ENCODE results near the gene OVOL1. TPM values are rescaled to one million over a fixed set of nuclear protein-coding genes. Genes with fewer than 3 reads are reported as not detected.

Gene OVOL1
- total and polyA plus RNA-seq, 4 donors: 0.09 TPM; not detected in 3

GRCh38 chr11:65797711-65798110, 10.8 kb downstream of the OVOL1 start:
- Histone ChIP-seq H3K36me3 (ENCODE audit: control insufficient read depth, insufficient read depth, low read length) (no peaks in the 10 kb centered on the region), H3K27ac (ENCODE audit: low read depth, low read length) (no peak overlapping the region), H3K4me1 (ENCODE audit: control insufficient read depth, insufficient read depth, low read length) (no peaks in the 10 kb centered on the region), H3K9me3 (ENCODE audit: control insufficient read depth, insufficient read depth, low read length) (no peaks in the 10 kb centered on the region), H3K4me3 (ENCODE audit: low read depth, low read length) (no peak overlapping the region), H3K27me3 (ENCODE audit: control insufficient read depth, insufficient read depth, low read length) (peaks cover 14% of the 10 kb centered on the region)
- DNase-seq (ENCODE audit: low read depth in 4 of 6, low spot score in 6 of 6): no peak
- 91% methylated on average over 13 of the region's 13 CpGs for WGBS (ENCODE audit: insufficient coverage)

GRCh38 chr11:65798882-65799281, 12.0 kb downstream of the OVOL1 start:
- H3K27me3 ChIP-seq (ENCODE audit: control insufficient read depth, insufficient read depth, low read length): peaks cover 19% of the 10 kb centered on the region
- H3K27ac ChIP-seq (ENCODE audit: low read depth, low read length): no peak overlapping the region
- H3K4me3 ChIP-seq (ENCODE audit: low read depth, low read length): no peak overlapping the region

GRCh38 chr11:65801153-65801987, 14.5 kb downstream of the OVOL1 start:
- WGBS (ENCODE audit: insufficient coverage): 64% methylated on average over 13 of the region's 18 CpGs
- no peak overlapping the region for H3K27ac ChIP-seq (ENCODE audit: low read depth, low read length)
- no peak for DNase-seq (ENCODE audit: low read depth in 4 of 6, low spot score in 6 of 6)
- H3K36me3 ChIP-seq (ENCODE audit: control insufficient read depth, insufficient read depth, low read length): no peaks in the 10 kb centered on the region
- no peaks in the 10 kb centered on the region for H3K9me3 ChIP-seq (ENCODE audit: control insufficient read depth, insufficient read depth, low read length)
- H3K4me3 ChIP-seq (ENCODE audit: low read depth, low read length): no peak overlapping the region
- H3K4me1 ChIP-seq (ENCODE audit: control insufficient read depth, insufficient read depth, low read length): no peaks in the 10 kb centered on the region
- peaks cover 19% of the 10 kb centered on the region for H3K27me3 ChIP-seq (ENCODE audit: control insufficient read depth, insufficient read depth, low read length)

More at GRCh38 chr11:65798882-65799281, 12.0 kb downstream of the OVOL1 start:
- H3K9me3 ChIP-seq (ENCODE audit: control insufficient read depth, insufficient read depth, low read length): no peaks in the 10 kb centered on the region
- no peak for DNase-seq (ENCODE audit: low read depth in 4 of 6, low spot score in 6 of 6)
- no peaks in the 10 kb centered on the region for H3K36me3 ChIP-seq (ENCODE audit: control insufficient read depth, insufficient read depth, low read length)
- no peaks in the 10 kb centered on the region for H3K4me1 ChIP-seq (ENCODE audit: control insufficient read depth, insufficient read depth, low read length)
- WGBS (ENCODE audit: insufficient coverage): 83% methylated on average over 7 of the region's 8 CpGs

- Histone ChIP-seq H3K27ac (ENCODE audit: low read depth, low read length) (no peak overlapping the region), H3K4me1 (ENCODE audit: control insufficient read depth, insufficient read depth, low read length) (no peaks in the 10 kb centered on the region), H3K36me3 (ENCODE audit: control insufficient read depth, insufficient read depth, low read length) (no peaks in the 10 kb centered on the region), H3K27me3 (ENCODE audit: control insufficient read depth, insufficient read depth, low read length) (peaks cover 18% of the 10 kb centered on the region), H3K9me3 (ENCODE audit: control insufficient read depth, insufficient read depth, low read length) (no peaks in the 10 kb centered on the region), H3K4me3 (ENCODE audit: low read depth, low read length) (no peak overlapping the region)
- 77% methylated on average over 7 of the region's 9 CpGs for WGBS (ENCODE audit: insufficient coverage)
- DNase-seq (ENCODE audit: low read depth in 4 of 6, low spot score in 6 of 6): no peak
Measured at GRCh38 chr11:65802841-65803240, 16.0 kb downstream of the OVOL1 start.

- no peaks in the 10 kb centered on the region for H3K4me1 ChIP-seq (ENCODE audit: control insufficient read depth, insufficient read depth, low read length)
- no peak overlapping the region for H3K4me3 ChIP-seq (ENCODE audit: low read depth, low read length)
- no peak for DNase-seq (ENCODE audit: low read depth in 4 of 6, low spot score in 6 of 6)
- 67% methylated on average over 13 of the region's 21 CpGs for WGBS (ENCODE audit: insufficient coverage)
- H3K9me3 ChIP-seq (ENCODE audit: control insufficient read depth, insufficient read depth, low read length): no peaks in the 10 kb centered on the region
- no peak overlapping the region for H3K27ac ChIP-seq (ENCODE audit: low read depth, low read length)
- no peaks in the 10 kb centered on the region for H3K36me3 ChIP-seq (ENCODE audit: control insufficient read depth, insufficient read depth, low read length)
- peaks cover 17% of the 10 kb centered on the region for H3K27me3 ChIP-seq (ENCODE audit: control insufficient read depth, insufficient read depth, low read length)
Measured at GRCh38 chr11:65803797-65804492, 17.1 kb downstream of the OVOL1 start.

GRCh38 chr11:65806979-65807378, 20.1 kb downstream of the OVOL1 start:
- Histone ChIP-seq H3K27ac (ENCODE audit: low read depth, low read length) (no peak overlapping the region), H3K36me3 (ENCODE audit: control insufficient read depth, insufficient read depth, low read length) (no peaks in the 10 kb centered on the region), H3K4me3 (ENCODE audit: low read depth, low read length) (no peak overlapping the region), H3K27me3 (ENCODE audit: control insufficient read depth, insufficient read depth, low read length) (peaks cover 13% of the 10 kb centered on the region), H3K9me3 (ENCODE audit: control insufficient read depth, insufficient read depth, low read length) (no peaks in the 10 kb centered on the region), H3K4me1 (ENCODE audit: control insufficient read depth, insufficient read depth, low read length) (peaks cover 5% of the 10 kb centered on the region)
- WGBS (ENCODE audit: insufficient coverage): 63% methylated on average over 5 of the region's 6 CpGs
- DNase-seq (ENCODE audit: low read depth in 4 of 6, low spot score in 6 of 6): no peak

- no peaks in the 10 kb centered on the region for H3K36me3 ChIP-seq (ENCODE audit: control insufficient read depth, insufficient read depth, low read length)
- H3K4me1 ChIP-seq (ENCODE audit: control insufficient read depth, insufficient read depth, low read length): peaks cover 6% of the 10 kb centered on the region
- no peak overlapping the region for H3K4me3 ChIP-seq (ENCODE audit: low read depth, low read length)
- no peak overlapping the region for H3K27ac ChIP-seq (ENCODE audit: low read depth, low read length)
- WGBS (ENCODE audit: insufficient coverage): 78% methylated on average over 19 of the region's 20 CpGs
- peaks cover under 1% of the 10 kb centered on the region for H3K27me3 ChIP-seq (ENCODE audit: control insufficient read depth, insufficient read depth, low read length)
- no peaks in the 10 kb centered on the region for H3K9me3 ChIP-seq (ENCODE audit: control insufficient read depth, insufficient read depth, low read length)
- no peak for DNase-seq (ENCODE audit: low read depth in 4 of 6, low spot score in 6 of 6)
Measured at GRCh38 chr11:65808744-65809341, 22.0 kb downstream of the OVOL1 start.

GRCh38 chr11:65809496-65809895, 22.6 kb downstream of the OVOL1 start:
- H3K27ac ChIP-seq (ENCODE audit: low read depth, low read length): no peak overlapping the region
- no peak overlapping the region for H3K4me3 ChIP-seq (ENCODE audit: low read depth, low read length)
- H3K27me3 ChIP-seq (ENCODE audit: control insufficient read depth, insufficient read depth, low read length): no peaks in the 10 kb centered on the region
- DNase-seq (ENCODE audit: low read depth in 4 of 6, low spot score in 6 of 6): no peak
- 88% methylated on average over 8 of the region's 9 CpGs for WGBS (ENCODE audit: insufficient coverage)
- no peaks in the 10 kb centered on the region for H3K9me3 ChIP-seq (ENCODE audit: control insufficient read depth, insufficient read depth, low read length)
- H3K36me3 ChIP-seq (ENCODE audit: control insufficient read depth, insufficient read depth, low read length): no peaks in the 10 kb centered on the region
- H3K4me1 ChIP-seq (ENCODE audit: control insufficient read depth, insufficient read depth, low read length): peaks cover 6% of the 10 kb centered on the region

GRCh38 chr11:65810046-65810868, 23.4 kb downstream of the OVOL1 start:
- Histone ChIP-seq H3K36me3 (ENCODE audit: control insufficient read depth, insufficient read depth, low read length) (peaks cover 3% of the 10 kb centered on the region), H3K4me1 (ENCODE audit: control insufficient read depth, insufficient read depth, low read length) (peaks cover 6% of the 10 kb centered on the region), H3K27me3 (ENCODE audit: control insufficient read depth, insufficient read depth, low read length) (no peaks in the 10 kb centered on the region), H3K4me3 (ENCODE audit: low read depth, low read length) (no peak overlapping the region), H3K9me3 (ENCODE audit: control insufficient read depth, insufficient read depth, low read length) (no peaks in the 10 kb centered on the region), H3K27ac (ENCODE audit: low read depth, low read length) (no peak overlapping the region)
- peak in 1 of 6 donors; percentile 28 for DNase-seq (ENCODE audit: low read depth in 4 of 6, low spot score in 6 of 6)
- 88% methylated on average over 18 of the region's 23 CpGs for WGBS (ENCODE audit: insufficient coverage)

All from spinal cord (tissue), 10 donors.